EL (cell line): ENCODE data around the gene ZNF70.

Experiments
- DNase-seq: peaks from one replicate; pipeline ENCODE4 v3.0.0-alpha.2; 2016

The ZNF70 gene

GRCh38 chr22:23778577-23778900 lies 27.6 kb upstream of the ZNF70 start:
- no peak for DNase-seq

GRCh38 chr22:23777776-23778576 lies 27.1 kb upstream of the ZNF70 start:
- DNase-seq, result no peak

DNA sequence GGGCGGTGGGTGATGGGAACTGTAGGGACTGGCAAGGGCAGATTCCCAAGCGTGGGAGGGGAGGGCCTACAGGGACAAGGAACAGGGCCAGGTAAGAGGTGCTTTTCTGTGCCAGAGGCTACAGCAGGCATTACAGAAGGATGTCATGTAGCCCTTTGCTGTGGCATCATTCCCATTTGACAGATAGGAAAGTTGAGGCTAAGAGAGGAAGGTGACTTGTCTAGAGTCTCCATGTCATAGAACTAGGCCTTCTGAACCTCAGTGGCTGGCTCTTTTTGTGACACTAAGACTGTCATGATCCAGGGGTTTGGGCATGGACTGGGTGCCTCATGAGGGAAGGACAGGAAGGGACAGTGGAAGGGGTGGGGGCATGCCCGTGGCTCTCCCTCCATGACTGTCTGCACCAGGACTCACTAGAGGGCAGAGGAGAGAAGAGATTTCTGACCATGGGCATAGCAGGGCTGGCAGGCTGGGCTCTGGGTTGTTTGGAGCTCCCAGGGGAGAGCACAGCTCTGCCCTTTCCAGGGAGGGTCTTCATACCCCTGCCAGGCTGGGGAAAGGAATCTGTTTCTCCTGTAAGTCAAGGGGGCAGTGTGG lies 25.0 kb upstream of the ZNF70 start:
- no peak for DNase-seq

GRCh38 chr22:23774922-23775436 lies 24.1 kb upstream of the ZNF70 start:
- DNase-seq, result peak; percentile 64

DNA sequence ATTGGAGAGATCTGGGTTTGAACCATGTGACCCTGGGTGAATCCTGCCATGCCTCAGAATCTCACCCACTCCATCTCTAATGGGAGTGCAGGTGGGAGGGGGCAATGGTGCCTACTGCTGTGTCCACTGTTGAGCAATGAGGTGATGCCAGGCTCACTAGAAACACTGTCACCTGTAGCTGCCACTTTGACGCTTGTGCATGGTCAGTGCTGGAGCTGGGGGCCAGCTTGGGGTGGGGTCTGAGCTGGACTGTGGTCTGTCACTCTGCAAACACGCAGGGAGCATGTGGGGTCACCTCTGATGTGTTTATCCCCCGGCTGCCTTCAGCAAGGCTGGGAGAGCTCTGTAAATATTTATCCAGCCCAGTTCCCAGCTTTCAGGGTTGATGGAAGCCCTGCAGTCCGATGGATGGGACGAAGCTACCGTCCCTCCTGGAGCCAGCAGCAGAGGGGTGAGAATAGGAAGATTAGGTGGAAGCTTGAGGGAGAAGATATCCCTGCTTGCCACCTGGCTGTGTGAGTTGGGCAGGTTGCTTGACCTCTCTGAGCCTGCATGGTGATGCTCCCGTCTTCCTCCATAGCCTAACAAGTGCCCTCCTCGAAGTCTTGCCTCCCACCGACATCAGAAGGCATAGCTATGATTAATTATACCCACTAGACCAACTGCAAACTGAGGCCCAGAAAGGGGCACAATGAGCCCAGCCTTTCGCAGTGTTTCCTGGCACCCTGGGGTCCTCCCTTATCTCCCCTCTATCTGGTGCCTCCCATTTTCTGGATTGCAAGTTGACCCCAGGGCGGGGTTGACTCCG lies 23.4 kb upstream of the ZNF70 start:
- DNase-seq, result no peak

- no peak for DNase-seq
Observed at GRCh38 chr22:23773483-23774113, 22.7 kb upstream of the ZNF70 start.

GRCh38 chr22:23772649-23773473 lies 21.9 kb upstream of the ZNF70 start, which contains the start of gene MMP11:
Gene MMP11, plus strand, starts transcription at chr22:23772849. Its CDS starts 22 bp downstream, at chr22:23772871.
- DNase-seq, result peak; percentile 62

DNA sequence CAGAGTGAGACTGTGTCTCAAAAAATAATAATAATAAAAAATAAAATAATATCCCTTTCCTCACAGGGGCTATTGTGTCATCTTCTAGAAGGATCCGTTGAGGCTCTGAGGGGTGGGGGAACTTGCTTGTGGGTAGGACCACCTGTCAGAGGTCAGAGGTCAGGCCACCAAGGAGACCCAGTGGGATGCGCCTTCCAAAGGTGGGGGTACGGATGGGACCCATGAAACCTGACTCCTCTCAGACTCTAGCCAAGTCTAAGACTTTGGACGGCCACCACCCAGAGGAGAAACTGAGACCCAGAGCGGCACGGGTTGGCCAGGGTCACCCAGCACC lies 21.4 kb upstream of the ZNF70 start:
- no peak for DNase-seq

GRCh38 chr22:23769321-23769965 lies 18.5 kb upstream of the ZNF70 start:
- no peak for DNase-seq

GRCh38 chr22:23767673-23768548 lies 17.0 kb upstream of the ZNF70 start, which contains the start of gene CHCHD10:
Gene CHCHD10, minus strand, starts transcription at chr22:23767972. Its CDS starts 98 bp downstream, at chr22:23767874.
- DNase-seq, result peak; percentile 72

DNA sequence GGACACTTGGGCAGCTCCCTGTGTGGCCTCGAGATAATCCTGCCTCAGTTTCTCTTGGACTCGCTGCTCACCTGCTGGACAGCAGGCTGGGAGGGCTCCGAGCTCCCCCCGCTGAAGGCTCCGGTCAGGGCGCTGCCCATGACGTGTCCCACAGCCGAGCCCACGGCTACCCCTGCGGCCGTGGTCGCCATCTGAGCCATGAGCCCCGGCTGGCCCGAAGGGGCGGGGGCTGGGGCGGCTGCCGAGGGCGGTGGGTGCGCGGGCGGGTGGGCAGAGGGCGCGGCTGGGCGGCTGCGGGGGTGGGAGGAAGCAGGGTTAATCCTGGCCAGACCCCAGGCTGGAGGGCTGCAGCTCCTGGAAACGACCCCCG lies 16.4 kb upstream of the ZNF70 start:
- no peak for DNase-seq

GRCh38 chr22:23764899-23765881 lies 14.3 kb upstream of the ZNF70 start:
- no peak for DNase-seq

DNA sequence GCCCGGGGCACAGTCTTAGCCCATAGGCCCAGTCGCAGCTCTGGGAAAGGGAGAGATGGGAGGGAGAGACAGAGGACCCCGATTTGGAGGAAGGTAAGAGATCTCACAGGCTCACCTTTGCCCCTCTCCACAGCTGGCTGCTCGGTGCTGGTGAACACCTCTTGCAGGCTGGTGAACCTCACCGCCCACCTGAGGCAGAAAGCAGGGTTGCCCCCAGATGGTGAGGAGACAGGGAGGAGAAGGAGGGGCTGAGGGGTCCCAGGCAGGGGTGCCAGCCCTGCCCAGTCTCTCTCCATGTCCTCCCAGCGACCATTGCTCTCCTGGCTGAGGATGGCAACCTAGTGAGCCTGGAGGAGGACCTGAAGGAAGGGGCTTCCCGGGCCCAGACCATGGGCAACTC lies 13.0 kb upstream of the ZNF70 start:
- DNase-seq, result no peak

DNA sequence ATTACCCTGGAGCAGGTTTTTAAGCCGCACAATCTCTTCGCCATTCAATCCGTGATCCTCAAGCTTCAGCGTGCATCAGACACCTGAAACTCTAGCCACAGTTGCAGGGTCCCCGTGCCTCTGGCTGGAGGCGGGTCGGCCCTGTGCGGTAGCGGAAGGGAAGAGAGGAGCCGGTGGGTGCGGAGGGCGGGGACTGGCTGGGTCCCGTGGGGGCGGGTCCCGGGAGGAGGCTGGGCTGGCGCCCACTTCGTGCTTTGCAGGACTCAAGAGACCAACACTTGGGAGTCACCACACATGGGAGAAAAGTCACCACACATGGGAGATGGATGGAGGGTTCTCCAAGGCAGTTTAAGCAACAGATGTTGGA lies 12.7 kb upstream of the ZNF70 start:
- no peak for DNase-seq

DNA sequence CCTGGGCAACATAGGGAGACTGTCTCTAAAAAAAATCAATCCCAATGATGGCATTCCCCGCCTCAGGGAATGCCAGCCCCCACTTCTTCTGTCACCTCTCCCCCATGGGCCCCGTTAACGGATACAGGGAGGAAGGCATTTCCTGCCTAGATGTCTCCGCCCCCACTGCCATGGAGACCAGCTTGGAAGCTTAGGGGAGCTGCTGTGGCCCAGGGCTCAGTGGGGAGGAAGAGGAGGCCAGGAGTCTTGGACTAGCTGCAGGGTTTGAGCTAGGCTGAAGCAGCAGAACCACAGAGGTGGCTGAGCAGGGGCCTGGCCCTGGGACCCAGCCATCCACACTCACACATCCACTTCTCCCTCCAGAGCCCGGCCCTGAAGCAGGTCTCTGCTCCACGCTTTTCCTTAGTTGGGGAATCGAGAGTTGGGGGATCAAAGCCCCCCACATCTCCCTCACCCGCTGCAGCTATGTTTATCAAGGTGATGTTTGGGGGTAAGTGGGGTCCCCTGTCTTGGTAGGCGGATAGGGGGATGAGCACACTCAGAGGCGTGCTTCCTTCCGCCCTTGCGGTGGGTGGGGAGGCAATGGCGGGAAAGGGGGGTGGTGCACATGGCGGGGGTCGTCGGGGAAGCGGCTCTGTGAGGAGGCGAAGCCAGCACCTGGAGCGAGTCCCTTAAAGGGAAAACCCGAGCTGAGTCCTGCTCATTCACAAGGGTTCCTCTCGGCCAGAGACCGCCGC lies 12.1 kb upstream of the ZNF70 start, which contains the start of gene C22orf15:
TSS of gene C22orf15 (plus strand) at position 149 of the 737 bp plus-strand sequence. CDS start at position 466, 317 bp downstream.
- peak; percentile 79 for DNase-seq

DNA sequence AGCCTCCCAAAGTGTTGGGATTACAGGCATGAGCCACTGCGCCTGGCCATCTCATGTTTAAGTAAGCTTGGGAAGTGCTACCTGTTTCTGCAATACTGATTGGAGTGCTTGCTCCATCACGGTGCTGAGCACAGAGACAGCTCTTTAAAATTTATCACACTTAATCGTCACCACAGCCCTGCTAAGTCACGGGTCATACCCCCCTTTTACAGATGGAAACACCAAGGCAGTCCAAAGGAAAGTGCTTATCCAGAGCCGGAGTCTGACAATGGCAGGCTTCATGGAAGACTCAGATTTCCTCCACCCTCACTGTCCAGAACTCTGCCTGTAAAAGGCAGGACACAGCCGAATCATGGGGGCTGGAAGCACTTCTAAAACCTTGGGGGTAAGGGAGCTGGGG lies 9.1 kb upstream of the ZNF70 start:
- DNase-seq, result no peak

DNA sequence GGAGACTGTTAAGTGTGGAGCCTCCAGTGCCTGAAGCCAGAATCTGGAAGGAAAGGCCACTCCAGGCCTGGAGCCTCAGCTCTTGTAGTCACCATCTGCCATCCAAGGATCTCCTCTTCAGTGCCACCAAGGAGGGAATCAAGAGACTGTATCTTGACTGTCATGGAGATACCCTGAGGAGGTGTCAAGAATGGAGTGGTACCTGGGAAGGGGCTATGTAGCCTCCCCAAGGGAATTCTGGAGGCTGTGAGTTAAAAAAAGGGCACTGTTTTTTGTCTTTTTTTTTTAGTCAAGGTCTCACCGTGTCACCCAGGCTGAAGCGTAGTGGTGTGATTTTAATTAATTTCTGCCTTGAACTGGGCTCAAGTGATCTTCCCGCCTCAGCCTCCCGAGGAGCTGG lies 8.7 kb upstream of the ZNF70 start:
- no peak for DNase-seq

DNA sequence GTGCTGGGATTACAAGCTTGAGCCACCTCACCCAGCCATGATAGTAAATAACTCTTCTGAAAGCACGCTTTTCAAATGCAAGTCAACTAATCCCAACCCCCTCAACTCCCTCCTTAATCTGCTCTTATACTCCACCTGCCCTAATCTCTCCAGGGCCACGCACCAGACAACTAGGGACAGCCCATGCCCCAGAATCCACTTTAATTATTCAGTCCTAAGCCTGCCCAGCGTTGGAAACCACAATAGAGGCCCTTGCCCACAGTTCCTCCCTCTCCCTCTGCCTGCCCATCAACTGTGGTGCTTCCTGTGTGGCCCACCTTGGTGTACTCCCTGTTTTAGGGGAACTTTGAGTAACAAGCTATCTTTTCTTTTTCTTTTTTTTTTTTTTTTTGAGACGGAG lies 6.0 kb upstream of the ZNF70 start:
- no peak for DNase-seq

DNA sequence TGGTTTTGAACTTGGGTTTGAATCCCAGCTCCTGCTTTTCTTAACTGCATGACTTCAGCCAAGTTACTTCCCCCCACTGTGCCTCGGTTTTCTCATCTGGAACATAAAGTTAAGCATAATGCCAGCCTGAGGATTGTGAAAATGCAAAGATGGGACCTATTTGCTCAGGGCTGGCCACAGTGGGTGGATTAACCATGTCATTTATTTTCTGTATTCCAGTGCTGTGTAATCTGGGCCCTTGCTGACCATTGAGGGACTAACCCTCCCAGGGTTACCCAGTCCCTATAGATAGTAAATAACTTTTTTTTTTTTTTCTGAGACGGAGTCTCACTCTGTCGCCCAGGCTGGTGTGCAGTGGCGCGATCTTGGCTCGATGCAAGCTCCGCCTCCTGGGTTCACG lies 4.8 kb upstream of the ZNF70 start:
- DNase-seq, result no peak
